Measurements from ENCODE around the gene PCSK6.

PCSK6 gene

DNA sequence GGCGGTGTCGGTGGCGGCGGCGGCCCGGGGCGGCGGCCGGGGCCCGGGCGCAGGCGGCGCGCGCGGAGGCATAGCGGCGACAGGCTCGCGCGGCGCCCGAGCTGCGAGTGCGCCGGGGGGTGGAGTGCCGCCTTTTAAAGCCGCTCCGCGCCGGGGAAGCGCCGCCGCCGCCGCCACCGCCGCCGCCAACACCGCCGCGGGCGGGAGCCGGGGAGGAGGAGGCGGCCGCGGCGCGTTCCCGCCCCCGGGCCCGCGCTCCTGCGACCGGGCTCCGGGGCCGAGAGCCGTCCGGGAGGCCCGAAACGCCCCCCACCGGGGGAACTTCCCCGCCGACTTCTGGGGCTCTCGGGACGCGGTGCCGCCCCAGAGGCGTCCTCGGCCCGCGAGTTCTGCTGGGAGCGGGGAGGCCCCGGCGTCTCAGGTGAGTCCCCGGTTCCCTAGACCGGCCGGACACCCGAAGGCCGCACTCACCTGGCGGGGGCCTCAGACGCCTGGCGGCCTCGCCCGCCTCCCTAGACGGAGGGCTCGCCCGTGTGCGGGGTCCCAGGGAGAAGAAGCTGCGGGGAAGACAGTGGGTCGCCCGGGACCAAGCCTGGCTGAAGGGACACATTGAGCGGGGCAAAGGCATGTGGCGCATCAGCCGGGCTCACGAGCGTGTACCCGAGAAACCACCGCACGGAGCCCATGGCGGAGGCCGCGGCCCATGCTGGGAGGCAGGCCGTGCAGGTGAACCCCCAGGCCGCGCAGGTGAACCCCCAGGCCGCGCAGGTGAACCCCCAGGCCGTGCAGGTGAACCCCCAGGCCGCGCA, at the start of gene PCSK6:
PCSK6 (minus strand) TSS at position 109 of the 809 bp plus-strand sequence; CDS start at position 72, 37 bp downstream.
- H3K4me3 ChIP-seq (replicated peaks in 1 of 2; ENCODE audit: low read depth in 2 of 2, low read length in 2 of 2): peak within 1 kb of the TSS in 1 of 2 donors; percentile 21
- DNase-seq (ENCODE audit: low read depth in 2 of 2): peak in 1 of 2 donors; percentile 13
- TF ChIP-seq, protein P1, sequence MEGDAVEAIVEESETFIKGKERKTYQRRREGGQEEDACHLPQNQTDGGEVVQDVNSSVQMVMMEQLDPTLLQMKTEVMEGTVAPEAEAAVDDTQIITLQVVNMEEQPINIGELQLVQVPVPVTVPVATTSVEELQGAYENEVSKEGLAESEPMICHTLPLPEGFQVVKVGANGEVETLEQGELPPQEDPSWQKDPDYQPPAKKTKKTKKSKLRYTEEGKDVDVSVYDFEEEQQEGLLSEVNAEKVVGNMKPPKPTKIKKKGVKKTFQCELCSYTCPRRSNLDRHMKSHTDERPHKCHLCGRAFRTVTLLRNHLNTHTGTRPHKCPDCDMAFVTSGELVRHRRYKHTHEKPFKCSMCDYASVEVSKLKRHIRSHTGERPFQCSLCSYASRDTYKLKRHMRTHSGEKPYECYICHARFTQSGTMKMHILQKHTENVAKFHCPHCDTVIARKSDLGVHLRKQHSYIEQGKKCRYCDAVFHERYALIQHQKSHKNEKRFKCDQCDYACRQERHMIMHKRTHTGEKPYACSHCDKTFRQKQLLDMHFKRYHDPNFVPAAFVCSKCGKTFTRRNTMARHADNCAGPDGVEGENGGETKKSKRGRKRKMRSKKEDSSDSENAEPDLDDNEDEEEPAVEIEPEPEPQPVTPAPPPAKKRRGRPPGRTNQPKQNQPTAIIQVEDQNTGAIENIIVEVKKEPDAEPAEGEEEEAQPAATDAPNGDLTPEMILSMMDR (IDR thresholded peaks at IDR 0.05; ENCODE audit: low read depth, low read length): no peak

DNA sequence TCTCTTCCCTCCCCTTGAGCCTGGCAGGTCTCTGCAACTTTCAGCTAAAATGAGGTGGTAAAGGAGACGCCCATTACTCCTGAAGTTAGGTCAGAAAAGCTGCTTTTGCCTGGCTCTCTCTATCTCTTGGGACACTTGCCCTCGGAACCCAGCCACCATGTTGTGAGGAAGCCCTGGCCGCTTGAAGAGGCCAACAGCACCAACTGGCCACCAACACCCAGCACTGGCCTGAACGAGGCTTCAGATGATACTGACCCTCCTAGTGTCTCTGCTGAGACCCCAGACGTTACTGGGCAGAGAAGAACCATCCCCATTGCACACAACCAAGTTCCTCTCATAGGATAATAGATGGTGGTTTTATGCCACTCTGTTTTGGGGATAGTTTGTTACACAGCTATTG, 49.5 kb upstream of the PCSK6 start:
- DNase-seq (ENCODE audit: low read depth in 2 of 2): no peak
- H3K4me3 ChIP-seq (replicated peaks in 1 of 2; ENCODE audit: low read depth in 2 of 2, low read length in 2 of 2): no peak overlapping the region

DNA sequence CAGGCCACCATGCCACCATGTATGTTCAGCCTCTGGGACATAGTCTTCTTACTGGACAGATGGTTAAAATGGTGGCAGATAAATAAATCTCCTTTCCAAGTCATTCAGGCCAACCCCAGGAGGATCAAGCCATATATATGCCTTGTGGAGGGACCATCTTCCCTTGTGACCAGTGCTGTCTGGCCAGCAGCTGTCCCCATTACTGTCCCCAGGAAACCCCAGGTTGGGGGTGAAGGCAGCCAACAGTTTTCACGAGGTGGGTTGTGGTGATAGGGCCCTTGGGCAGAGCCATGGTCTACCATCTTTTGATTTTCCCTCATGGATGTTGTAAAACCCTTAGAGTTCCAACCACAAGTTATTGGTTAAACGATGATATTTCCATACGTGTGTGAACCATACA, 48.7 kb upstream of the PCSK6 start:
- no peak for DNase-seq (ENCODE audit: low read depth in 2 of 2)
- H3K4me3 ChIP-seq (replicated peaks in 1 of 2; ENCODE audit: low read depth in 2 of 2, low read length in 2 of 2): no peak overlapping the region
- TF ChIP-seq, protein P1 (IDR thresholded peaks at IDR 0.05; ENCODE audit: low read depth, low read length): no peak

More for the DNA sequence above, 49.5 kb upstream of the PCSK6 start:
- TF ChIP-seq, protein P1 (IDR thresholded peaks at IDR 0.05; ENCODE audit: low read depth, low read length): no peak

DNA sequence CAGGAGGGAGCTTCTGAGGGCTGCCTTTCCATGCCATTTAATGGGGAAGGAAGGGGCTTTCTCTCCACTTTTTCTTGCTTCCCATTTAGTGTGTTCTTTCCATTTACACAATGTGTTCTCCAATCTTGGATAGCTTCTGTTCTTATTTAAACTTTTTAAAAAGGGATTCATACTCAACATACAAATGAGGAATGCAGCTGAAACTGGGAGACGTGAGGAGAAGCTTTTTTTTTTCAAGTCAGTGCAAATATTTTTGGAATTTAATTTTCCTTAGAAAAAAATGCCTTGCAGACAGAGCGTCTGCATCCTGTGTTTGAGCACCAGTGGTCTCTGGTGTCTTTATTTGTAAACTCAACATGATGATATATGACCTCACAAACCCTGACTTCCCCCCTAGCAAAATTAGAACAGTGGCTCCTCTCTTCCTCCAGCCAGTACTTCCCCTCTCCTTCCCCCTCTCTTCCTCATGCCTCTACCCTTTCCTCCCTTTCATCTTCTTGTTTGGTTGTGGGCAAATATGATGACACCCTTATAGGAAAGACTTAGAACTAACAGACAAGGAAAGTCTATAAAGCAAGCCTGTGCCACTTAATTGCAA, 48.1 kb upstream of the PCSK6 start:
- no peak overlapping the region for H3K4me3 ChIP-seq (replicated peaks in 1 of 2; ENCODE audit: low read depth in 2 of 2, low read length in 2 of 2)
- DNase-seq (ENCODE audit: low read depth in 2 of 2): no peak
- TF ChIP-seq, protein P1 (IDR thresholded peaks at IDR 0.05; ENCODE audit: low read depth, low read length): no peak

DNA sequence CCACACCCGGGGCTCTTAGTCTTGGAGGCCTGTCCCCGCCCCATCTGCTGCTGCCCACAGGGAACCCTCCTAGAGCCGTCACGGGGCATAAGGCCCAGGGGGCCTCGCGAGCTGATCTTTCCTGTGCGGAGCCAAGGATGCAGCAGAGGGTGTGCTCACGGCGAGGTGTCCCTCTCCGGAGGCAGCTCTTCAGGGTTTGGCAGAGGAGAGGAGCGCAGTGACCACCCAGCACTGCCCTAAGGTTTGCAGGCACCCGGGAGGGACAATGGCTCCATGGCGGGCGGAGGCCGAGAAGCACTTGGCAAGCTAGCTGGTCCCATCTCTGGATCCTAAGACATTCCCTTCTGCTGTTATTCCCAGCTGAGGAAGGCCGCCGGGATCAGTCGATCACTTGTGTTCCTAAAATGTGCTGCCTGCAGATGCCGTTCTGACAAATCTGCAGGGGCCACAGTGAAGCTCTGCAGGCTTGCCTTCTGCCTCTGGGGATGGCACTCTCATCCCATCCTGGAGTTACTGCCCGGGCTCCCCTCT, 47.4 kb upstream of the PCSK6 start:
- H3K4me3 ChIP-seq (replicated peaks in 1 of 2; ENCODE audit: low read depth in 2 of 2, low read length in 2 of 2): no peak overlapping the region
- TF ChIP-seq, protein P1 (IDR thresholded peaks at IDR 0.05; ENCODE audit: low read depth, low read length): no peak
- DNase-seq (ENCODE audit: low read depth in 2 of 2): no peak

DNA sequence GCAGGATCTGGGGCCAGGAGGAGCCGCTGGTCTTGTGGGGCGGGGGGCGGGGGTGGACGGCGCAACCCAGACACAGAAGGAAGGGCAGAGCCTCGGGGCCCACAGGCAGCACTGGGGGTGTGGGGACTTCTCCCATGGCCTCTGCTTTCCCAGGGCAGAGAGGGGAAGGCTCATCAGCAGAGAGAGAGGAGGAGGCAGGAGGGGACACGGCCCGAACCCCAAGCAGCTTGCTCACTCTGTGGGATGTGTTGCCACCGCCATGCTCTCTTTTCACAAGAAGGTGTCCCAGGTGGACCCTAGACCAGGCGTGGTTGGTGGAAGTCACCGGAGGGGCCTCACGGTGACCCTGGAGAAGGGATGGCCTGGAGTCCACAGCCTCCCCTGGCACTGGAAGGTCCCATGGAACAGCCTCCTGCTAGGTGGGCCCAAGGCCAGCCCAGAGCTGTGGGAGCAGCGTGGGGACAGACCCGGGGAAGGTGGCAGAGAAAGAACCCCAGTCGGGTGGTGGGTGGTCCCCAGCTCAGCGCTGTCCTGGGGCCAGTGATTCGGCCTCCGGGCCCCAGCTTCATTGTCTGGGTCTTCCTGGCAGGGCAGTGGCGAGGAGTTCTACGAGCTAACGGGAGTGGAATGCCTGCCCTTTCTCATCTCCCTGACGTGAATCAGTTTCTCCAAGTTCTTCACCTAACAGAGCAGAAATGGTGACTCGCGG, 46.8 kb upstream of the PCSK6 start:
- no peak overlapping the region for H3K4me3 ChIP-seq (replicated peaks in 1 of 2; ENCODE audit: low read depth in 2 of 2, low read length in 2 of 2)
- TF ChIP-seq, protein P1 (IDR thresholded peaks at IDR 0.05; ENCODE audit: low read depth, low read length): no peak
- DNase-seq (ENCODE audit: low read depth in 2 of 2): no peak

All from cardiac fibroblast (primary cell).